Activated T-cell treated with anti-CD3 and anti-CD28 coated beads, Interleukin-2, amount 50 U/mL, for 72 hours (primary cell): ENCODE data around the gene ADAMTSL2. TPM values are rescaled to one million over a fixed set of nuclear protein-coding genes. Genes with fewer than 3 reads are reported as not detected.

Experiments
- ATAC-seq, 2 donors: fragments of 150-1000 bp; cut with Tn5 transposase; replicated peaks in 1 of 2; 2 replicates each; pipeline ENCODE4 v1.10.0; 2021; ENCODE audit warnings: moderate library complexity in 2 of 2, mild to moderate bottlenecking in 1 of 2
- DNase-seq, 2 donors: peaks; one replicate each; pipeline ENCODE4 v3.0.0; 2021 to 2022; ENCODE audit warnings: mixed read lengths in 1 of 2
- H3K27ac Mint-ChIP-seq: one replicate; pipeline ENCODE4 v1.8.0; 2022; ENCODE audit warnings: mild to moderate bottlenecking, moderate library complexity, mixed read lengths
- H3K27me3 Mint-ChIP-seq: one replicate; pipeline ENCODE4 v1.8.0; 2022; ENCODE audit warnings: low read depth, mixed read lengths
- H3K36me3 Mint-ChIP-seq, 2 donors: one replicate each; pipeline ENCODE4 v1.8.0; 2022; ENCODE audit warnings: mixed read lengths in 2 of 2, mild to moderate bottlenecking in 1 of 2; ENCODE audit not compliant: insufficient read depth in 2 of 2
- H3K4me1 Mint-ChIP-seq: one replicate; pipeline ENCODE4 v1.8.0; 2022; ENCODE audit warnings: low read depth, mixed read lengths
- H3K4me3 Mint-ChIP-seq, 2 donors: one replicate each; pipeline ENCODE4 v1.8.0; 2022; ENCODE audit warnings: mild to moderate bottlenecking in 2 of 2, mixed read lengths in 2 of 2, moderate library complexity in 2 of 2
- H3K9me3 Mint-ChIP-seq, 2 donors: one replicate each; pipeline ENCODE4 v1.8.0; 2022; ENCODE audit warnings: mixed read lengths in 2 of 2
- total RNA-seq, 2 donors: library from RNA; stranded (reverse); gene quantifications; one replicate each; pipeline ENCODE4 v1.2.3, GENCODE V29; 2022

The ADAMTSL2 gene
- total RNA-seq, 2 donors from 2014 or later: 0.07 to 0.17 TPM

GRCh38 chr9:133518200-133518599, 16.3 kb upstream of the ADAMTSL2 start:
- Mint-ChIP-seq H3K9me3 (no peaks in the 10 kb centered on the region), H3K4me3 (no peak overlapping the region), H3K27ac (no peak overlapping the region), H3K4me1 (no peaks in the 10 kb centered on the region), H3K27me3 (no peaks in the 10 kb centered on the region), H3K36me3 (no peaks in the 10 kb centered on the region)
- ATAC-seq: no peak
- DNase-seq: no peak

GRCh38 chr9:133518706-133519449, 15.6 kb upstream of the ADAMTSL2 start:
- Mint-ChIP-seq H3K27me3 (no peaks in the 10 kb centered on the region), H3K27ac (no peak overlapping the region), H3K4me3 (no peak overlapping the region), H3K36me3 (no peaks in the 10 kb centered on the region), H3K4me1 (no peaks in the 10 kb centered on the region), H3K9me3 (no peaks in the 10 kb centered on the region)
- ATAC-seq (no peak), DNase-seq (no peak)

DNA sequence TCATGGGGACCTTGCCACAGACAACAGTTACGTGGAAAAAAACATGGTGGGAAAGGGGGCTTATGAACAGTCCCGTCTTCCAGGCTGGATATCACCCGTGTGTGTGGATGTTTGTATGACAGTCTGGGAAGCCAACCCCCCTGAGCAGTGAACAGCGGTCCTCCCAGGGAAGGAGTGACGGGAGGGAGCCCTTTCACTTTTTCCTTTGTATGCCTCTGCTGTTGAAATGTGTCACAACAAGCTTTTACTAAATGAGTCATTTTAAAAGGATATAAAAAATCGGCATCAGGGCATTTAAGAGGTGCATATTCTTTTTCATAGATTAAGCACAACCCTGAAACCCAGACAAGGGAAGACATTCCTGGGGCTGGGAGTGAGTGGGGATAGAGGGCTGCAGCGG, 14.8 kb upstream of the ADAMTSL2 start:
- H3K27ac Mint-ChIP-seq: no peak overlapping the region
- DNase-seq (no peak), ATAC-seq (no peak)
- no peaks in the 10 kb centered on the region for H3K9me3 Mint-ChIP-seq
- H3K36me3 Mint-ChIP-seq: no peaks in the 10 kb centered on the region
- no peaks in the 10 kb centered on the region for H3K4me1 Mint-ChIP-seq
- H3K27me3 Mint-ChIP-seq: no peaks in the 10 kb centered on the region
- no peak overlapping the region for H3K4me3 Mint-ChIP-seq

DNA sequence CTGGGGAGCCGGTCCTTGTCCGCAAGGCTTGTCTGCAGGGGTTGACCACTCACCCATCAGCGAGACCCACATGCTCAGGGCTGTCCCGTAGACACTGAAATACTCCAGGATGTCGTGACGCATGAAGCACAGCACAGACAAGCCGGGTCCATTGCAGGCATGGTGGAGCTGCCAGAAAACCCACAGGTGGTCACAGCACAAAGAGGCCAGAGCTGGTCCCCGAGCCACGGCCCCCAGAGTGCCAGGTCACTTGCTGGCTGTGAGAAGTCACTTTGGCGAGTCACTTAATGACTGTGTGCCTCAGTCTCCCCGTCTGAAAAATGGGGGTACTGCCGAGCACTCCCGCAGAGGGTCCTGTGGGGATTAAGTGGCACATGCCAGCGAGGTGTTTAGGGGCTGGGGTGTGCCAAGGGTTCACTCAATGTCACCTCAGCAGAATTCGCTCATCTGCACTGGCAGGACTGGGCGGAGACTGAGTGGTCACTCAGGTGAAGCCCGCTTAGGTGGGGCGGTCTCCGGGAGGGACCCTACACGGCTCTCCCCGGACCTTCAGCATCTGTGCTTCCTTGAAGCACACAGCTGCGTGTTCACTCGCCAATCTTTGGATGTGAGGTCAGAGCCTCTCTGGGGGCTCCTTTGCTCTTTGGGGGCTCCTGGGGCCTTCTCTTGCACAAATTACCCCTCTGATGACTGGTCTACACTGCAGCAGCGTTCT, 14.2 kb upstream of the ADAMTSL2 start:
- Mint-ChIP-seq H3K4me1 (no peaks in the 10 kb centered on the region), H3K27me3 (no peaks in the 10 kb centered on the region), H3K36me3 (no peaks in the 10 kb centered on the region), H3K9me3 (no peaks in the 10 kb centered on the region), H3K4me3 (no peak overlapping the region), H3K27ac (no peak overlapping the region)
- ATAC-seq (no peak), DNase-seq (no peak)

DNA sequence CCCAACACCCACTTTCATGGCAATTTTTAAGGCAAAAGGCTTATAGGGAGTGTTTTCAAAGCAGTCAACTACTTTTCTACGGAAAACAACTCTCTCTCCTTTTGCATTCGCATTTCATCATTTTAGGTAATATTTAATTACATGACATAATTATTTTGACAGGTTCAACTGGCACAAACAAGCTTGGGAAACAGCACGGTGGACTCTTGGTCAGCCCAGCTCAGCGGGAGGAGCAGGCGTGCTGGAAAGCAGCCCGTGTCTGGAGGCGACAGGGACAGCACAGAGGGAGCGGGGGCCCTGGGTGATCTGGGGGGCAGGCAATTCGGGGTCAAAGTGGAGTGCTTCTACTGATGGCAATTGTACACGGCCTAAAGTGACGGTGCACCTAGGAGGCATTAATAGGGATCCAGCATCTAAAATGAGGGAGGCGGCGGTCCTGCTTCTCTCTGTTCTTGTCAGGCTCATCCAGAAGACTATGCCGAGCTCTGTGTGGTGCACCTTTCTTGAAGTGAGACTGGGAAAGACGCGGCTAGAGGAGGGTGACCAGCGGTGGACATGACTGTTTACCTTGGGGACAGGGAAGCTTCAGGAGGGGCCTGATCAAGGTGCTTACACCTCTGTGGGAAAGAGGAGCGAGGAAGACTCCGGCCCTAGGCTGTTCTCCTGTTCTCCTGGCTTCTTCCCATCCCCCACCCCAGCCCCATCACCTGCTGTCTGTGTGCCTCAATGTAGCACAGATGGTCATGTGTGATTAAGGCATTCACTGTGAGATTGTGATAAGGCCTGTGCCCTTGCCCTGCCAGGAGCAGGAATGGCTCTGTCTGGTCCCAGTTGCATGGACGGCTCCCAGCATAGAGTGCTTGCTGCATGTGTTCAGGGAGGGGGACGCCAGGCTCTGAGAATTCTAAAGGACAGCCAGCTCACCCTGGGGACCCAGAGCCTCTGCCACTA, 13.1 kb upstream of the ADAMTSL2 start:
- Mint-ChIP-seq H3K27ac (no peak overlapping the region), H3K9me3 (no peaks in the 10 kb centered on the region), H3K36me3 (no peaks in the 10 kb centered on the region), H3K4me3 (no peak overlapping the region), H3K27me3 (no peaks in the 10 kb centered on the region), H3K4me1 (no peaks in the 10 kb centered on the region)
- ATAC-seq (no peak), DNase-seq (no peak)

DNA sequence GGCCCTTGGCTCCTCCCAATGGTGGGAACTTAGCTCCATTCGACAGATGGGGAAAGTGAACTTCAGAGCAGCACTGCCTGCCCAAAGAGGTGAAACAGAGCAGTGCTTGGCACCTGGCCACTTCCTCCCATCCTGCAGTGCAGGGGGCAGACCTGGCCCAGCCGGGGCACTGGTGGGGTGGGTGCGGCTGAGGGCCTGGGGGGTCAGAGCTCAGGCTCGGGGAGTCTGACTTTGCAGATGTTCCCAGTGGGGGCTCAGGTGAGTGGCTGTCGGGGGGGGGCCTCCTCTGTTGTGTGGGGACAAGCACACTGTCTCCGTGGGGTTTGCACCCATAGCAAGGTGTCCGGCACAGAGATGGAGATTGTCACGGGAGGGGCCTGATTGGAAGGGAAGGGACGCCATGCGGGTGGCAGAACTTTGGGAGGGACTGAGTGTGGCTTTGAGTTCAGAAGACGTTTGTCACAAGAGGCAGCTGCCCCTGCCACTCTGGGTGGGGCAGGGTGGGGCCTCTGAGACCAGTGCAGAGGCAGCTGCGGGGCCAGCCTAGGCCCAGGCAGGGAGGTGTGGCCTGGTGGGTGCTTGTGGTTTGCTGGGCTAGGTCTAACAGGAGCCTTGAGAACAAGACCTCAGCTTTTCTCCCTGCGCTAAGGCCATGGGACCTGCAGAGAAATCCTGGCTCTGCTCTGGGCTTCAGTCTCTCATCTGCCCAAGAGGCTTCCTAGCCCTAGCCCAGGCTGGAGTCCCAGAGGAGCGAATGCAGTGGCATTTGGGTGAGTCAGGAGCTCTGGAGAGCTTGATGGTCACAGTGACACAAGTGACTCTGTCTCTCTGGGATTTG, 12.2 kb upstream of the ADAMTSL2 start:
- Mint-ChIP-seq H3K4me1 (peaks cover 4% of the 10 kb centered on the region), H3K27ac (no peak overlapping the region), H3K9me3 (no peaks in the 10 kb centered on the region), H3K4me3 (no peak overlapping the region), H3K27me3 (no peaks in the 10 kb centered on the region), H3K36me3 (no peaks in the 10 kb centered on the region)
- ATAC-seq (no peak), DNase-seq (no peak)

GRCh38 chr9:133523106-133523505, 11.4 kb upstream of the ADAMTSL2 start:
- H3K27ac Mint-ChIP-seq: no peak overlapping the region
- H3K36me3 Mint-ChIP-seq: no peaks in the 10 kb centered on the region
- no peaks in the 10 kb centered on the region for H3K27me3 Mint-ChIP-seq
- no peak overlapping the region for H3K4me3 Mint-ChIP-seq
- H3K4me1 Mint-ChIP-seq: peaks cover 4% of the 10 kb centered on the region
- no peak for DNase-seq
- no peak for ATAC-seq
- H3K9me3 Mint-ChIP-seq: no peaks in the 10 kb centered on the region

GRCh38 chr9:133524146-133524545, 10.4 kb upstream of the ADAMTSL2 start:
- Mint-ChIP-seq H3K9me3 (no peaks in the 10 kb centered on the region), H3K27ac (no peak overlapping the region), H3K4me1 (peaks cover 4% of the 10 kb centered on the region), H3K27me3 (no peaks in the 10 kb centered on the region), H3K36me3 (no peaks in the 10 kb centered on the region), H3K4me3 (no peak overlapping the region)
- no peak for DNase-seq
- ATAC-seq: no peak

DNA sequence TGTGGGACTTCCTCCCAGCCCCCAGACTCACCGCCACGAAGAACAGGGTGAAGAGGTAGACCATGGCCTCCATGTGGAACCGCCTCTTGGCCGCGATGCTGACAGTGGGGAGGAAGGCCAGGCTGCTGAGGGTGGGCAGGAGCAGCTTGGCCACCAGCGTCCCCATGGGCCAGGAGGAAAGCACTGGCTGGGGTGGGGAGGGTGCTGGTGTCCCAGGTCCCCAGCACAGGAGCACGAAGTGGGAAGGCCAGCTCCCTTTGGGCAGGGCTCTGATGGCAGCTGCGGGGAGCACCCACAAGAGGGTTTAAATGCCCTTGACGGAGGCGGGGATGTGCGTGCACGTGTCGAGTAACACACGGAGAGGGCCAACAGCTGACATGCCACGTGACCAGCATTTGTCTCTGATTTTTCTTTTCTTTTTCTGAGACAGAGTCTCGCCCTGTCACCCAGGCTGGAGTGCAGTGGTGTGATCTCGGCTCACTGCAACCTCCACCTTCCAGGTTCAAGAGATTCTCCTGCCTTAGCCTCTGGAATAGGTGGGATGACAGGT, 9.8 kb upstream of the ADAMTSL2 start, which contains the start of gene MYMK:
MYMK (minus strand) TSS at position 281 of the 550 bp plus-strand sequence; CDS start at position 166, 115 bp downstream.
- H3K4me1 Mint-ChIP-seq: peaks cover 4% of the 10 kb centered on the region
- H3K27ac Mint-ChIP-seq: no peak within 1 kb of the TSS
- ATAC-seq (no peak), DNase-seq (no peak)
- no peaks in the 10 kb centered on the region for H3K27me3 Mint-ChIP-seq
- no peaks in the 10 kb centered on the region for H3K9me3 Mint-ChIP-seq
- H3K36me3 Mint-ChIP-seq: no peaks in the 10 kb centered on the region
- no peak within 1 kb of the TSS for H3K4me3 Mint-ChIP-seq

GRCh38 chr9:133525677-133526076, 8.8 kb upstream of the ADAMTSL2 start:
- Mint-ChIP-seq H3K4me1 (peaks cover 4% of the 10 kb centered on the region), H3K9me3 (no peaks in the 10 kb centered on the region), H3K36me3 (no peaks in the 10 kb centered on the region), H3K27me3 (no peaks in the 10 kb centered on the region), H3K4me3 (no peak overlapping the region), H3K27ac (no peak overlapping the region)
- ATAC-seq (no peak), DNase-seq (no peak)

DNA sequence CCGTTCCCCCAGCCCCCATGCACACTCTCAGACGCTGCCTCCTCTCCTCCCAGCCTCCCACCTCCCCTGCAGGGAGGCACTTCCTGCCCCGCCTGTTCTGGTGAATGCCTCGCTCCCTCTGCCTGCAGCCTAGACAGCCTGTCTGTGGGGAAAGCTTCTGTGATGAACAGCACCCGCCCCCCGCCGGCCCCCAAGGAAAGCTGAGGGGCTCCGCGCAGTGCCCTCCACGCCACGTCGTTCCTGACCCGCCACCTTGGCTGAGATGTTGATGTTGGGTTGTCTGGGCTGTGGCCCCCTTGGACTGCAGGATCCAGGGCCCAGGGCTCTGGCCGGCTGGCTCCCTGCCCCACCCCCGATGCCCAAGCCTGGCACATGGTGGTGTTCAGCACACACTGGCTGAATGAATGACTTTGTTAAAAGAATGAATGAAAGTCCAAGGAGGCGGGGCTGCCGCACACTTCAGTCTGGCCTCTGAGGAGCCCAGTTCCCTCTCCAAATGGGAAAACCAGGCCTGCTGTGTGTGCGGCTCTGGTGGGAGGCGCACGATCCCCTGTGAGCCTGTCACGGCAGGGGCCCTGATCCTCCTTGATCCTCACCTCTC, 7.7 kb upstream of the ADAMTSL2 start:
- H3K27me3 Mint-ChIP-seq: no peaks in the 10 kb centered on the region
- no peaks in the 10 kb centered on the region for H3K36me3 Mint-ChIP-seq
- no peak overlapping the region for H3K27ac Mint-ChIP-seq
- no peak overlapping the region for H3K4me3 Mint-ChIP-seq
- ATAC-seq (no peak), DNase-seq (no peak)
- no peaks in the 10 kb centered on the region for H3K9me3 Mint-ChIP-seq
- peaks cover 4% of the 10 kb centered on the region for H3K4me1 Mint-ChIP-seq

DNA sequence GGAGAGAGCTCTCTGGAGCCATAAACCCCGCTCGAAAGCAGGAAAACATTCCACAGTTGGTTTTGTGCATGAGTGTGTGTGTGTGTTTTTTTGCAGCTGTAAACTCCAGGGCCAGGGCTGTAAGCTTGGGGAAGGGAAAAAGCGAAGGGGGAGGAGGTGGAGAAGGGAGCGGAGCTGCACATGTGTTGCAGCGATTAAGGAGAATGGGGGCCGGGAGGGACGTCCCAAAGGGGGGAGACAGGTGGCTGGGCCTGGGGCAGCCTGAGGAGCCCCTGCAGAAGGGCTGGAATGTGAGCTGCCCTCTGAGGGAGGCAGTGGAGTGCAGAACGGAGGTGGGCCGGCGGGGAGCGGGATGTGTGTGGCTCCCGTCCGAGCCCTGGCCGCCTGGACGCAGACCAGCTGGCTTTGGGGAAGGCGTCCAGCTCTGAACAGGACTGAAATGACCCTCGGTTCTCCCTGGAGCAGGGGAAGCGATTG, 7.0 kb upstream of the ADAMTSL2 start:
- Mint-ChIP-seq H3K27me3 (no peaks in the 10 kb centered on the region), H3K36me3 (no peaks in the 10 kb centered on the region), H3K9me3 (no peaks in the 10 kb centered on the region), H3K27ac (no peak overlapping the region), H3K4me1 (peaks cover 4% of the 10 kb centered on the region), H3K4me3 (no peak overlapping the region)
- DNase-seq (no peak), ATAC-seq (no peak)
